IMR-90 (cell line): Measurements from ENCODE around the gene THSD7B. TPM values are rescaled to one million over a fixed set of nuclear protein-coding genes. Genes with fewer than 3 reads are reported as not detected.

Experiments
- ATAC-seq: fragments of 200-7000 bp; cut with Tn5 transposase; 2 replicates; pipeline ENCODE4 v1.9.1; 2020; ENCODE audit warnings: low read depth, mild to moderate bottlenecking, moderate library complexity
- BruUV-seq: library from RNA; stranded (reverse); fragments of 400-500 nt; replicated peaks from 2 replicates; lab custom pipeline; 2021; lab: Mats Ljungman, UMichigan
- CTCF ChIA-PET: fragments of 300-600 bp; formaldehyde crosslinking; extraction: SDS; loops from one replicate; lab custom pipeline; 2021; ENCODE audit warnings: antibody characterized with exemption; lab: Yijun Ruan, JAX
- POLR2A ChIA-PET: fragments of 300-600 bp; sonication (Branson Sonifier 250); formaldehyde crosslinking; loops from one replicate; lab custom pipeline; 2022; ENCODE audit warnings: antibody characterized with exemption; ENCODE audit not compliant: unreplicated experiment; lab: Charles Lee
- DNase-seq: peaks from one replicate; pipeline ENCODE4 v3.0.0; 2013
- H2AFZ ChIP-seq: replicated peaks from 2 replicates; pipeline ENCODE3; 2013; ENCODE audit warnings: low read length, mild to moderate bottlenecking; ENCODE audit not compliant: poor library complexity
- H2AK5ac ChIP-seq: 2 replicates; pipeline ENCODE4 v1.6.1; 2013; ENCODE audit warnings: low read depth, low read length, inconsistent platforms
- H2AK9ac ChIP-seq: replicated peaks from 2 replicates; pipeline ENCODE3; 2013; ENCODE audit warnings: mild to moderate bottlenecking, low read depth, low read length, moderate library complexity; ENCODE audit not compliant: poor library complexity
- H2BK120ac ChIP-seq: 2 replicates; pipeline ENCODE4 v1.6.1; 2013; ENCODE audit warnings: low read depth, low read length, inconsistent platforms
- H2BK15ac ChIP-seq: 3 replicates; pipeline ENCODE4 v1.6.1; 2013; ENCODE audit warnings: low read depth, low read length, inconsistent platforms
- H2BK20ac ChIP-seq: 2 replicates; pipeline ENCODE4 v1.6.1; 2013; ENCODE audit warnings: low read depth, mild to moderate bottlenecking, inconsistent platforms, low read length, moderate library complexity
- H2BK5ac ChIP-seq: 2 replicates; pipeline ENCODE4 v1.6.1; 2013; ENCODE audit warnings: mild to moderate bottlenecking, low read depth, low read length, inconsistent platforms; ENCODE audit not compliant: poor library complexity, severe bottlenecking
- H3K14ac ChIP-seq: replicated peaks from 2 replicates; pipeline ENCODE4 v1.6.1; 2013; ENCODE audit warnings: low read depth, low read length, inconsistent platforms
- H3K18ac ChIP-seq: 2 replicates; pipeline ENCODE4 v1.6.1; 2013; ENCODE audit warnings: low read depth, low read length, control low read depth
- H3K23ac ChIP-seq: 2 replicates; pipeline ENCODE4 v1.6.1; 2013; ENCODE audit warnings: low read depth, low read length, inconsistent platforms
- H3K27ac ChIP-seq: 2 replicates; pipeline ENCODE4 v1.5.1; 2013; ENCODE audit warnings: mild to moderate bottlenecking, control low read depth, low read length; ENCODE audit not compliant: insufficient read depth
- H3K27me3 ChIP-seq: 2 replicates; pipeline ENCODE4 v1.6.1; 2013; ENCODE audit warnings: low read length; ENCODE audit not compliant: control insufficient read depth, insufficient read depth
- H3K36me3 ChIP-seq: 2 replicates; pipeline ENCODE4 v1.6.1; 2013; ENCODE audit warnings: low read length, mixed read lengths; ENCODE audit not compliant: control insufficient read depth, insufficient read depth
- H3K4ac ChIP-seq: 2 replicates; pipeline ENCODE4 v1.6.1; 2013; ENCODE audit warnings: low read depth, low read length, inconsistent platforms
- H3K4me1 ChIP-seq: 2 replicates; pipeline ENCODE4 v1.6.1; 2013; ENCODE audit warnings: low read length, mixed read lengths; ENCODE audit not compliant: control insufficient read depth, insufficient read depth
- H3K4me2 ChIP-seq: 2 replicates; pipeline ENCODE4 v1.6.1; 2013; ENCODE audit warnings: low read depth, mild to moderate bottlenecking, control low read depth, low read length, moderate library complexity
- H3K4me3 ChIP-seq: 2 replicates; pipeline ENCODE4 v1.5.1; 2013; ENCODE audit warnings: low read depth, mild to moderate bottlenecking, control low read depth, low read length, moderate library complexity; ENCODE audit not compliant: insufficient read depth
- H3K56ac ChIP-seq: 2 replicates; pipeline ENCODE4 v1.6.1; 2013; ENCODE audit warnings: low read length, inconsistent platforms; ENCODE audit not compliant: insufficient read depth; ENCODE audit errors: extremely low read depth
- H3K79me1 ChIP-seq, 2 experiments: 2 replicates each; pipeline ENCODE4 v1.6.1; 2013; ENCODE audit warnings: low read length in 2 of 2, inconsistent platforms in 1 of 2, low read depth in 1 of 2
- H3K9ac ChIP-seq: 2 replicates; pipeline ENCODE4 v1.6.1; 2013; ENCODE audit warnings: low read depth, low read length, control low read depth
- H3K9me1 ChIP-seq: 2 replicates; pipeline ENCODE4 v1.6.1; 2013; ENCODE audit warnings: low read length, inconsistent platforms; ENCODE audit not compliant: insufficient read depth
- H3K9me3 ChIP-seq: 2 replicates; pipeline ENCODE4 v1.6.1; 2013; ENCODE audit warnings: low read length; ENCODE audit not compliant: control insufficient read depth, insufficient read depth
- H4K20me1 ChIP-seq: 2 replicates; pipeline ENCODE4 v1.6.1; 2013; ENCODE audit warnings: low read length, inconsistent platforms; ENCODE audit not compliant: insufficient read depth
- H4K5ac ChIP-seq: 2 replicates; pipeline ENCODE4 v1.6.1; 2013; ENCODE audit warnings: mild to moderate bottlenecking, low read depth, low read length, control low read depth
- H4K8ac ChIP-seq, 2 experiments: 2 replicates each; pipeline ENCODE4 v1.6.1; 2013; ENCODE audit warnings: low read depth in 2 of 2, low read length in 2 of 2, control low read depth in 1 of 2, inconsistent platforms in 1 of 2
- H4K91ac ChIP-seq: 2 replicates; pipeline ENCODE4 v1.6.1; 2013; ENCODE audit warnings: low read depth, low read length, inconsistent platforms; ENCODE audit not compliant: insufficient read depth
- BHLHE40 ChIP-seq: fragments of 150-350 bp; IDR thresholded peaks from 2 replicates; pipeline ENCODE4 v1.6.1; 2016; ENCODE audit warnings: mild to moderate bottlenecking, low read depth, low read length
- CEBPB ChIP-seq: IDR thresholded peaks from 2 replicates; pipeline ENCODE4 v1.6.1; 2012; ENCODE audit warnings: low read depth, low read length, improper control_type of control experiment
- FOS ChIP-seq: fragments of 150-350 bp; IDR thresholded peaks from 2 replicates; pipeline ENCODE4 v1.6.1; 2016; ENCODE audit warnings: low read depth, low read length
- MAFK ChIP-seq: IDR thresholded peaks from 2 replicates; pipeline ENCODE4 v1.6.1; 2012; ENCODE audit warnings: low read depth, low read length, improper control_type of control experiment
- MAZ ChIP-seq: IDR thresholded peaks from 2 replicates; pipeline ENCODE4 v1.6.1; 2012; ENCODE audit warnings: low read depth, mild to moderate bottlenecking, low read length, improper control_type of control experiment, moderate library complexity, borderline replicate concordance
- MXI1 ChIP-seq: IDR thresholded peaks from 2 replicates; pipeline ENCODE4 v1.6.1; 2012; ENCODE audit warnings: low read depth, mild to moderate bottlenecking, low read length, moderate library complexity, borderline replicate concordance
- NFE2L2 ChIP-seq: fragments of 150-350 bp; IDR thresholded peaks from 2 replicates; pipeline ENCODE4 v1.6.1; 2016; ENCODE audit warnings: low read depth, mild to moderate bottlenecking, low read length
- POLR2A ChIP-seq: IDR thresholded peaks from 2 replicates; pipeline ENCODE4 v1.6.1; 2012; ENCODE audit warnings: mild to moderate bottlenecking, low read depth, low read length
- RAD21 ChIP-seq: IDR thresholded peaks from 2 replicates; pipeline ENCODE4 v1.6.1; 2012; ENCODE audit warnings: low read length, improper control_type of control experiment
- RCOR1 ChIP-seq: IDR thresholded peaks from 2 replicates; pipeline ENCODE4 v1.6.1; 2012; ENCODE audit warnings: mild to moderate bottlenecking, low read length, improper control_type of control experiment; ENCODE audit not compliant: insufficient replicate concordance
- RFX5 ChIP-seq: IDR thresholded peaks from 2 replicates; pipeline ENCODE4 v1.8.0; 2012; ENCODE audit warnings: low read depth, mild to moderate bottlenecking, low read length, moderate library complexity
- SMC3 ChIP-seq: fragments of 150-350 bp; IDR thresholded peaks from 2 replicates; pipeline ENCODE4 v1.6.1; 2016; ENCODE audit warnings: low read depth, mild to moderate bottlenecking, antibody characterized with exemption, low read length, moderate library complexity
- WGBS, 2 experiments: methylation state at CpG; one replicate each; pipeline versions ENCODE4 v1.1.5 to v1.1.7; 2013; ENCODE audit warnings: missing lambda C conversion rate in 2 of 2; ENCODE audit not compliant: insufficient read length in 1 of 2; ENCODE audit errors: extremely low coverage in 2 of 2; 5-methylcytosine and 5-hydroxymethylcytosine counted together
- dilution Hi-C: fragments of 300-500 bp; cut with HindIII; formaldehyde crosslinking; loops from one replicate; pipeline ENCODE4 v1.14.3; 2018; ENCODE audit warnings: low sequenced_read_pairs; ENCODE audit not compliant: unreplicated experiment
- in situ Hi-C: fragments of 300-500 bp; cut with MboI; formaldehyde crosslinking; loops from 3 replicates; pipeline ENCODE4 v1.14.3; 2019; ENCODE audit warnings: low sequenced_read_pairs, inconsistent platforms, mixed read lengths
- intact Hi-C: fragments of 100-400 bp; cut with micrococcal nuclease; formaldehyde crosslinking; loops from 2 replicates; pipeline ENCODE4 v1.10.0; 2022
- polyA plus RNA-seq, 3 experiments: library from polyadenylated mRNA; depleted of rRNA; stranded (reverse); fragments of >200 nt; gene quantifications; 2 replicates each; pipeline ENCODE4 v1.2.3, GENCODE V29; 2012; ENCODE audit warnings: low replicate concordance in 1 of 3
- total RNA-seq: library from RNA; depleted of rRNA; stranded (reverse); fragments of >200 nt; gene quantifications from 2 replicates; pipeline ENCODE4 v1.2.3, GENCODE V29; 2012
- TF ChIP-seq, protein P1 (sequence below): conservative IDR thresholded peaks from 2 replicates; pipeline ENCODE4 v1.5.1; 2012; ENCODE audit warnings: mild to moderate bottlenecking, low read depth, low read length, improper control_type of control experiment
- TF ChIP-seq, protein P2 (sequence below): fragments of 150-350 bp; IDR thresholded peaks from 2 replicates; pipeline ENCODE4 v1.6.1; 2017; ENCODE audit warnings: mild to moderate bottlenecking, antibody characterized with exemption, low read length, low read depth
- TF ChIP-seq, protein P3 (sequence below): fragments of 150-350 bp; IDR thresholded peaks from 2 replicates; pipeline ENCODE4 v1.6.1; 2016; ENCODE audit warnings: low read depth, mild to moderate bottlenecking, low read length, moderate library complexity, borderline replicate concordance

Gene THSD7B
- total and polyA plus RNA-seq, 2 of the 4 experiments (the other 2 are of a cell fraction), result not detected

DNA sequence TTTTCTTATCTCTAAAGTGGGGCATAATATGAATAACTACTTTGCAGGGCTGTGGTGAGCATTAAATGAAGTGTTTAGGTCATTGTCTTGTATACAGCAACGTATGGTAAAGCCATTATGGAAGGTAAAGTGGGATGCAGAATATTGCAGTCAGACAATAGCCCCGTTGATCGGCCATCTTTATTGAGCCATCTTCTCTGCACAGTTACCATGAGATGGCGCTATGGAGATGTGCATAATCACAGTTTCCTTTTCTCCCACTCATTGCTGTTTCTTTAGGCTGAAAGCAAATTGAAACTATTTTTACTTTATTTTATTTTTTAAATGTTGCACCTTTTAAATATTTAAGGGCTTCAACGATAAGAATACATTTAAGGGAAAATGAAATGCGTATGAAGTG lies 108.9 kb downstream of the THSD7B start:
- CTCF ChIA-PET, result no interaction called here
- H3K4me2 ChIP-seq, result no peak overlapping the region
- POLR2A ChIA-PET, result no interaction called here
- no CpG with 5 or more reads among the region's 6 CpGs for WGBS, 2 experiments
- intact Hi-C loops (no loop called here), in situ Hi-C loops (no loop called here), dilution Hi-C loops (no loop called here)
- H4K5ac ChIP-seq, result no peak overlapping the region
- no peak overlapping the region for H2BK120ac ChIP-seq
- H2AK5ac ChIP-seq, result no peak overlapping the region
- no peaks in the 10 kb centered on the region for H3K27me3 ChIP-seq
- no peaks in the 10 kb centered on the region for H3K36me3 ChIP-seq
- ATAC-seq (no peak), DNase-seq (no peak)
- no TSS peak for BruUV-seq
- no peak overlapping the region for H3K23ac ChIP-seq
- no peak overlapping the region for H3K9ac ChIP-seq
- no peak overlapping the region for H3K14ac ChIP-seq
- no peak overlapping the region for H4K91ac ChIP-seq
- no peaks in the 10 kb centered on the region for H3K4me1 ChIP-seq
- H3K79me1 ChIP-seq, result no peaks in the 10 kb centered on the region
- H3K9me1 ChIP-seq, result no peaks in the 10 kb centered on the region
- no peak overlapping the region for H3K4ac ChIP-seq
- H3K4me3 ChIP-seq, result no peak overlapping the region
- H3K18ac ChIP-seq, result no peak overlapping the region
- peaks cover 12% of the 10 kb centered on the region for H3K9me3 ChIP-seq
- H2AK9ac ChIP-seq, result no peak overlapping the region
- no peak overlapping the region for H3K56ac ChIP-seq
- H2BK20ac ChIP-seq, result no peak overlapping the region
- no peak overlapping the region for H4K8ac ChIP-seq
- no peak overlapping the region for H3K27ac ChIP-seq
- TF ChIP-seq RFX5 (no peak), CEBPB (no peak), RAD21 (no peak), FOS (no peak), POLR2A (no peak), MAFK (no peak), NFE2L2 (no peak), MAZ (no peak), SMC3 (no peak), BHLHE40 (no peak), MXI1 (no peak), RCOR1 (no peak)
- TF ChIP-seq, protein P1, sequence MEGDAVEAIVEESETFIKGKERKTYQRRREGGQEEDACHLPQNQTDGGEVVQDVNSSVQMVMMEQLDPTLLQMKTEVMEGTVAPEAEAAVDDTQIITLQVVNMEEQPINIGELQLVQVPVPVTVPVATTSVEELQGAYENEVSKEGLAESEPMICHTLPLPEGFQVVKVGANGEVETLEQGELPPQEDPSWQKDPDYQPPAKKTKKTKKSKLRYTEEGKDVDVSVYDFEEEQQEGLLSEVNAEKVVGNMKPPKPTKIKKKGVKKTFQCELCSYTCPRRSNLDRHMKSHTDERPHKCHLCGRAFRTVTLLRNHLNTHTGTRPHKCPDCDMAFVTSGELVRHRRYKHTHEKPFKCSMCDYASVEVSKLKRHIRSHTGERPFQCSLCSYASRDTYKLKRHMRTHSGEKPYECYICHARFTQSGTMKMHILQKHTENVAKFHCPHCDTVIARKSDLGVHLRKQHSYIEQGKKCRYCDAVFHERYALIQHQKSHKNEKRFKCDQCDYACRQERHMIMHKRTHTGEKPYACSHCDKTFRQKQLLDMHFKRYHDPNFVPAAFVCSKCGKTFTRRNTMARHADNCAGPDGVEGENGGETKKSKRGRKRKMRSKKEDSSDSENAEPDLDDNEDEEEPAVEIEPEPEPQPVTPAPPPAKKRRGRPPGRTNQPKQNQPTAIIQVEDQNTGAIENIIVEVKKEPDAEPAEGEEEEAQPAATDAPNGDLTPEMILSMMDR, result no peak
- TF ChIP-seq, protein P2, sequence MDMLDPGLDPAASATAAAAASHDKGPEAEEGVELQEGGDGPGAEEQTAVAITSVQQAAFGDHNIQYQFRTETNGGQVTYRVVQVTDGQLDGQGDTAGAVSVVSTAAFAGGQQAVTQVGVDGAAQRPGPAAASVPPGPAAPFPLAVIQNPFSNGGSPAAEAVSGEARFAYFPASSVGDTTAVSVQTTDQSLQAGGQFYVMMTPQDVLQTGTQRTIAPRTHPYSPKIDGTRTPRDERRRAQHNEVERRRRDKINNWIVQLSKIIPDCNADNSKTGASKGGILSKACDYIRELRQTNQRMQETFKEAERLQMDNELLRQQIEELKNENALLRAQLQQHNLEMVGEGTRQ, result no peak
- TF ChIP-seq, protein P3, sequence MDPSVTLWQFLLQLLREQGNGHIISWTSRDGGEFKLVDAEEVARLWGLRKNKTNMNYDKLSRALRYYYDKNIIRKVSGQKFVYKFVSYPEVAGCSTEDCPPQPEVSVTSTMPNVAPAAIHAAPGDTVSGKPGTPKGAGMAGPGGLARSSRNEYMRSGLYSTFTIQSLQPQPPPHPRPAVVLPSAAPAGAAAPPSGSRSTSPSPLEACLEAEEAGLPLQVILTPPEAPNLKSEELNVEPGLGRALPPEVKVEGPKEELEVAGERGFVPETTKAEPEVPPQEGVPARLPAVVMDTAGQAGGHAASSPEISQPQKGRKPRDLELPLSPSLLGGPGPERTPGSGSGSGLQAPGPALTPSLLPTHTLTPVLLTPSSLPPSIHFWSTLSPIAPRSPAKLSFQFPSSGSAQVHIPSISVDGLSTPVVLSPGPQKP, result no peak
- no peak overlapping the region for H2BK5ac ChIP-seq
- H2BK15ac ChIP-seq, result no peak overlapping the region
- H4K20me1 ChIP-seq, result no peaks in the 10 kb centered on the region
- H2AFZ ChIP-seq, result no peak overlapping the region
